Transverse colon (tissue), 4 donors: ENCODE results near the gene ACTR10. TPM values are rescaled to one million over a fixed set of nuclear protein-coding genes. Genes with fewer than 3 reads are reported as not detected.

Experiments
- DNase-seq: peaks from one replicate; pipeline ENCODE4 v3.0.0-alpha.2; 2019
- H3K27ac ChIP-seq, 4 donors: fragments of 200-600 bp; sonication (generic); 2 replicates each; pipeline ENCODE4 v1.5.1; 2016 to 2018; ENCODE audit warnings: inconsistent platforms in 4 of 4
- H3K27me3 ChIP-seq: fragments of 200-600 bp; sonication (generic); 2 replicates; pipeline ENCODE4 v1.5.1; 2017; ENCODE audit warnings: inconsistent platforms
- H3K36me3 ChIP-seq, 4 donors: fragments of 200-600 bp; sonication (generic); 2 replicates each; pipeline ENCODE4 v1.5.1; 2017 to 2019; ENCODE audit warnings: inconsistent platforms in 4 of 4
- H3K4me1 ChIP-seq, 4 donors: fragments of 200-600 bp; sonication (generic); 2 replicates each; pipeline ENCODE4 v1.5.1; 2017 to 2020; ENCODE audit warnings: inconsistent platforms in 4 of 4
- H3K4me3 ChIP-seq, 4 donors: fragments of 200-600 bp; sonication (generic); 1 replicate in 1 of 4; 2 replicates in 3 of 4; pipeline versions ENCODE4 v1.5.1 to v1.6.1; 2017 to 2019; ENCODE audit warnings: inconsistent platforms in 4 of 4
- H3K9me3 ChIP-seq, 2 donors: fragments of 200-600 bp; sonication (generic); 2 replicates each; pipeline ENCODE4 v1.5.1; 2017 to 2019; ENCODE audit warnings: inconsistent platforms in 2 of 2
- EP300 ChIP-seq: sonication (generic); formaldehyde crosslinking; IDR thresholded peaks from one replicate; pipeline ENCODE4 v1.6.1; 2017; ENCODE audit warnings: antibody characterized with exemption, low read depth
- POLR2A ChIP-seq: fragments of 450-650 bp; IDR thresholded peaks from one replicate; pipeline ENCODE4 v1.6.1; 2016; ENCODE audit warnings: antibody characterized with exemption, mild to moderate bottlenecking, moderate library complexity
- POLR2AphosphoS5 ChIP-seq, 3 donors: sonication (generic); formaldehyde crosslinking; IDR thresholded peaks; one replicate each; pipeline ENCODE4 v1.6.1; 2016; ENCODE audit warnings: antibody characterized with exemption in 3 of 3
- WGBS, 2 donors: methylation state at CpG; one replicate each; pipeline ENCODE4 v1.1.5; 2018; ENCODE audit warnings: low coverage in 1 of 2; 5-methylcytosine and 5-hydroxymethylcytosine counted together
- in situ Hi-C, 4 donors: fragments of 200-750 bp; cut with MboI; loops; one replicate each; pipeline versions ENCODE4 v1.15.0 to v1.15.1; 2017; ENCODE audit warnings: low sequenced_read_pairs in 3 of 4, low pct_ligation_motif_present in 1 of 4, low pct_unique_long_range_greater_than_20kb in 1 of 4
- intact Hi-C: fragments of 100-400 bp; cut with DNase I; formaldehyde crosslinking; loops from one replicate; pipeline ENCODE4 v1.15.1; 2023; ENCODE audit warnings: low total_unique reads
- small RNA-seq, 4 donors: library from RNA; depleted of rRNA; stranded (forward); fragments of <200 nt; gene quantifications; one replicate each; pipeline ENCODE3, GENCODE V24; 2016
- total RNA-seq, 4 donors: library from RNA; depleted of rRNA; stranded (reverse); fragments of >200 nt; gene quantifications; one replicate each; pipeline ENCODE4 v1.1.0, GENCODE V29; 2016
- TF ChIP-seq, protein P1 (sequence below), 5 experiments: fragments of 200-600 bp in 3 of 5; fragments of 450-650 bp in 2 of 5; sonication (generic) in 3 of 5; IDR thresholded peaks; 1 replicate in 2 of 5; 2 replicates in 3 of 5; pipeline ENCODE4 v1.5.1; 2016 to 2017; ENCODE audit warnings: antibody characterized with exemption in 5 of 5, inconsistent platforms in 3 of 5, mild to moderate bottlenecking in 2 of 5, moderate library complexity in 1 of 5

The ACTR10 gene
- total RNA-seq, 4 donors from 2014 or later = 14.7 to 51.9 (median 38.6) TPM

DNA sequence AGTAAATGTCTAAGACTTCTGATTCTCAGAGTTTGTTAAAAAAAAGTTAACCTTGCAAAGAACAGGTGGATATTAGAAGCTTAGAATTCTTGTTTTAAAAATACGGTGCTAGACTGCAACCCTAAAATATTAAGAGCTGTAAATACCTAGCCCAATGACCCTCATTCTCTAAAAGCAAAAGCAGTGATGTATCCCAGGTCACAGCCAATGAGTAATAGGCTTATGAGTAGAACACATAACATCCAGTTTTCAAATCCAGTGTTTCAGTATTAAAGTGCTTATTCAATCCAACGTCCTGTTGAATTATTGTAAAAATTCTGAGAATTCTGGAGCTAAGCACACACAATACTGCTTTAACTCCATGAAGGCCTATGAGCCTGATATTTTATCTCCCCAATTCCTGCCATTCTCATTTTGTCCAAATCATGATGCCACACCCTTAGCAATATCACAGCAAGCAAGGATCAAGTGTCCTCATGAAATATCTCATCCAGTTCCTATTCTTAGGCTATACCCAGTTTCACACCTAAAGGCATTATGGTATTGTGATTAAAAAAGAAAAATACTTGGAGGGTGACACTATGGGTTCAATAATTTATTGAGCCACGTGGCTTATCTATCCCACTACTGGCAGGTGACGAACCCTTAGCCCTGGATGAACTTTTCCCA, 83.1 kb downstream of the ACTR10 start:
- TF ChIP-seq, protein P1, sequence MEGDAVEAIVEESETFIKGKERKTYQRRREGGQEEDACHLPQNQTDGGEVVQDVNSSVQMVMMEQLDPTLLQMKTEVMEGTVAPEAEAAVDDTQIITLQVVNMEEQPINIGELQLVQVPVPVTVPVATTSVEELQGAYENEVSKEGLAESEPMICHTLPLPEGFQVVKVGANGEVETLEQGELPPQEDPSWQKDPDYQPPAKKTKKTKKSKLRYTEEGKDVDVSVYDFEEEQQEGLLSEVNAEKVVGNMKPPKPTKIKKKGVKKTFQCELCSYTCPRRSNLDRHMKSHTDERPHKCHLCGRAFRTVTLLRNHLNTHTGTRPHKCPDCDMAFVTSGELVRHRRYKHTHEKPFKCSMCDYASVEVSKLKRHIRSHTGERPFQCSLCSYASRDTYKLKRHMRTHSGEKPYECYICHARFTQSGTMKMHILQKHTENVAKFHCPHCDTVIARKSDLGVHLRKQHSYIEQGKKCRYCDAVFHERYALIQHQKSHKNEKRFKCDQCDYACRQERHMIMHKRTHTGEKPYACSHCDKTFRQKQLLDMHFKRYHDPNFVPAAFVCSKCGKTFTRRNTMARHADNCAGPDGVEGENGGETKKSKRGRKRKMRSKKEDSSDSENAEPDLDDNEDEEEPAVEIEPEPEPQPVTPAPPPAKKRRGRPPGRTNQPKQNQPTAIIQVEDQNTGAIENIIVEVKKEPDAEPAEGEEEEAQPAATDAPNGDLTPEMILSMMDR (IDR thresholded peaks at IDR 0.05) = no peak
- TF ChIP-seq POLR2A = no peak
- Histone ChIP-seq H3K27ac (peak overlapping the region; percentile 67 to 81 (median 74)), H3K9me3 (no peaks in the 10 kb centered on the region), H3K4me1 (peaks cover 20 to 54% (median 32%) of the 10 kb centered on the region in 4 donors), H3K4me3 (no peak overlapping the region), H3K27me3 (no peaks in the 10 kb centered on the region), H3K36me3 (peaks cover 0 to 54% (median 14%) of the 10 kb centered on the region in 4 donors)
- no peak for DNase-seq
- intact Hi-C loops (no loop called here), in situ Hi-C loops (no loop called here)
- WGBS, 2 donors = 75 to 80% methylated on average over 4 of the region's 4 CpGs

DNA sequence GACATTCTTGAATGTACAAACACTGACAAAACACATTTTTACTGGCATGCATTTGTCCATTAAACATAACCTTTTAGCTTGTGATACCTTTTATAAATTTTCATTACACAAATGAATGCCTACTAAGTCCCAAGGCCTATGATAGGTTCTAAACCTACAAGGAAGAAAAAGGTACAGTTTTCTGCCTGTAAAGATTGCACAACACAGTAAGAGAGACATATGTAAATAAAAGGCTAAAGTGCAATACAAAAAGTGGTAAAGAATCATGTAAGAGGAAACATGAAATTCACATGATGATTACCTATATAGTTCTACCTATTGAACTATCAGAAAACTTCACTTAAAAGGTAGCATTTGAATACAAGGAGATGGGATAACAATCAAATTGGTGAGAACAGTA, 83.8 kb downstream of the ACTR10 start:
- H3K4me3 ChIP-seq = no peak overlapping the region
- in situ Hi-C loops = no loop called here
- DNase-seq = no peak
- peaks cover 20 to 54% (median 32%) of the 10 kb centered on the region in 4 donors for H3K4me1 ChIP-seq
- no peaks in the 10 kb centered on the region for H3K9me3 ChIP-seq
- intact Hi-C loops = no loop called here
- no peaks in the 10 kb centered on the region for H3K27me3 ChIP-seq
- peak overlapping the region in 3 of 4 donors; percentile 8 to 81 (median 67) for H3K27ac ChIP-seq
- H3K36me3 ChIP-seq = peaks cover 0 to 55% (median 11%) of the 10 kb centered on the region in 4 donors
- no peak for TF ChIP-seq EP300
- TF ChIP-seq, protein P1 (IDR thresholded peaks at IDR 0.05) = no peak
- no peak for TF ChIP-seq POLR2A
- no peak for TF ChIP-seq POLR2AphosphoS5 (IDR thresholded peaks at IDR 0.05)

GRCh38 chr14:58285132-58285531, 85.2 kb downstream of the ACTR10 start:
- DNase-seq = no peak
- H3K9me3 ChIP-seq = no peaks in the 10 kb centered on the region
- H3K4me1 ChIP-seq = peaks cover 20 to 60% (median 32%) of the 10 kb centered on the region in 4 donors
- H3K27me3 ChIP-seq = no peaks in the 10 kb centered on the region
- no peak overlapping the region for H3K4me3 ChIP-seq
- WGBS, 2 donors = 88 to 93% methylated on average over 2 to 4 of the region's 4 CpGs
- H3K36me3 ChIP-seq = peaks cover 0 to 49% (median 12%) of the 10 kb centered on the region in 4 donors
- H3K27ac ChIP-seq = no peak overlapping the region
- in situ Hi-C loops = no loop called here
- TF ChIP-seq EP300 = no peak
- TF ChIP-seq, protein P1 (IDR thresholded peaks at IDR 0.05) = no peak
- TF ChIP-seq POLR2A = no peak
- TF ChIP-seq POLR2AphosphoS5 (IDR thresholded peaks at IDR 0.05) = no peak
- intact Hi-C loops = no loop called here

Small RNA genes within 50 kb of the gene (small RNA-seq; reads per million reads assigned to genes)
- 0 to 1.4 (median 0.07) reads per million in 4 donors for gene RN7SL598P

Other genes with a start within 250 kb of the ACTR10 start
- 1 to 10 TPM in 1 of 4 donors, under 1 TPM in 2, not detected in 1; 0.41 to 2.8 (median 0.48) TPM for gene ARMH4, start 47.9 kb upstream of the ACTR10 start, total RNA-seq
- 10 to 100 TPM; 38.5 to 87.3 (median 80.3) TPM for gene PSMA3, start 44.7 kb downstream of the ACTR10 start, total RNA-seq
- 10 to 100 TPM; 20.6 to 46.4 (median 22.6) TPM for gene ARID4A, start 98.4 kb downstream of the ACTR10 start, total RNA-seq
- not detected for gene TOMM20L, start 195.8 kb downstream of the ACTR10 start, total RNA-seq
- 100 to 1,000 TPM in 1 of 4 donors, 10 to 100 TPM in 2, 1 to 10 TPM in 1; 9.7 to 158 (median 31.6) TPM for gene TIMM9, start 227.4 kb downstream of the ACTR10 start, total RNA-seq
- 10 to 100 TPM in 3 of 4 donors, 1 to 10 TPM in 1; 9.4 to 17.8 (median 12.5) TPM for gene KIAA0586, start 227.6 kb downstream of the ACTR10 start, total RNA-seq